SIG-M5 (cell line): ENCODE data around the gene PRKN.
"Not testable (repeated sequence)": the region's sequence is repeated elsewhere in the genome, so short reads cannot be mapped to it uniquely, and the experiment has no call there.

Source experiments
- DNase-seq: peaks from one replicate; lab custom pipeline; 2025; lab: John Stamatoyannopoulos, UW

The PRKN gene

GRCh38 chr6:161903584-161904212, 823.9 kb downstream of the PRKN start:
- no peak for DNase-seq

GRCh38 chr6:161901740-161902426, 825.7 kb downstream of the PRKN start:
- DNase-seq: no peak

- DNase-seq: no peak
These were observed 833.1 kb downstream of the PRKN start for GRCh38 chr6:161894436-161894835.

- no peak for DNase-seq
These were observed 836.0 kb downstream of the PRKN start for GRCh38 chr6:161891542-161891941.

GRCh38 chr6:161890832-161891297, 836.7 kb downstream of the PRKN start:
- no peak for DNase-seq

- DNase-seq: no peak
These were observed 837.3 kb downstream of the PRKN start for GRCh38 chr6:161890133-161890831.

GRCh38 chr6:161889324-161889723, 838.2 kb downstream of the PRKN start:
- DNase-seq: no peak

GRCh38 chr6:161886545-161886944, 841.0 kb downstream of the PRKN start:
- not testable (repeated sequence) for DNase-seq

GRCh38 chr6:161884782-161885181, 842.8 kb downstream of the PRKN start:
- DNase-seq: no peak

- no peak for DNase-seq
These were observed 845.3 kb downstream of the PRKN start for GRCh38 chr6:161882196-161882765.

- DNase-seq: no peak
These were observed 847.5 kb downstream of the PRKN start for GRCh38 chr6:161880056-161880455.

GRCh38 chr6:161876231-161876630, 851.3 kb downstream of the PRKN start:
- no peak for DNase-seq

GRCh38 chr6:161870236-161870901, 857.2 kb downstream of the PRKN start:
- no peak for DNase-seq

GRCh38 chr6:161869491-161869890, 858.1 kb downstream of the PRKN start:
- no peak for DNase-seq

- no peak for DNase-seq
These were observed 861.0 kb downstream of the PRKN start for GRCh38 chr6:161866570-161866969.

GRCh38 chr6:161861061-161861460, 866.5 kb downstream of the PRKN start:
- DNase-seq: not testable (repeated sequence)

GRCh38 chr6:161853657-161854056, 873.9 kb downstream of the PRKN start:
- no peak for DNase-seq

- DNase-seq: not testable (repeated sequence)
These were observed 876.1 kb downstream of the PRKN start for GRCh38 chr6:161851486-161851885.

GRCh38 chr6:161850562-161850961, 877.0 kb downstream of the PRKN start:
- no peak for DNase-seq

- no peak for DNase-seq
These were observed 879.9 kb downstream of the PRKN start for GRCh38 chr6:161847628-161848027.

- DNase-seq: no peak
These were observed 882.8 kb downstream of the PRKN start for GRCh38 chr6:161844804-161845203.

- no peak for DNase-seq
These were observed 884.5 kb downstream of the PRKN start for GRCh38 chr6:161843066-161843465.
